ENCODE results near the gene ANKMY1.

The ANKMY1 gene

GRCh38 chr2:240571314-240571973 lies 13.7 kb upstream of the ANKMY1 start:
- no peak for TF ChIP-seq CTCF (IDR thresholded peaks at IDR 0.05)

GRCh38 chr2:240570531-240571313 lies 12.9 kb upstream of the ANKMY1 start:
- TF ChIP-seq CTCF (IDR thresholded peaks at IDR 0.05), result no peak

GRCh38 chr2:240569998-240570530 lies 12.3 kb upstream of the ANKMY1 start:
- TF ChIP-seq CTCF (IDR thresholded peaks at IDR 0.05), result no peak

GRCh38 chr2:240569523-240569997 lies 11.8 kb upstream of the ANKMY1 start:
- no peak for TF ChIP-seq CTCF (IDR thresholded peaks at IDR 0.05)

GRCh38 chr2:240568678-240569522 lies 11.1 kb upstream of the ANKMY1 start:
- TF ChIP-seq CTCF (IDR thresholded peaks at IDR 0.05), result no peak

- peak; percentile 35; the same call in 1 of the 2 replicates for TF ChIP-seq CTCF (IDR thresholded peaks at IDR 0.05)
Observed at GRCh38 chr2:240567872-240568677, 10.3 kb upstream of the ANKMY1 start, which contains the start of gene RNPEPL1. RNPEPL1 (plus strand) TSS chr2:240568484; CDS start chr2:240568587, 103 bp downstream.

All from LNCAP (cell line).